ENCODE results near the gene RANBP3L. TPM values are rescaled to one million over a fixed set of nuclear protein-coding genes. Genes with fewer than 3 reads are reported as not detected.
"Not testable (repeated sequence)": the region's sequence is repeated elsewhere in the genome, so short reads cannot be mapped to it uniquely, and the experiment has no call there.

The RANBP3L gene
- total RNA-seq, 1 donor from 2014 or later, result 0.52 TPM

DNA sequence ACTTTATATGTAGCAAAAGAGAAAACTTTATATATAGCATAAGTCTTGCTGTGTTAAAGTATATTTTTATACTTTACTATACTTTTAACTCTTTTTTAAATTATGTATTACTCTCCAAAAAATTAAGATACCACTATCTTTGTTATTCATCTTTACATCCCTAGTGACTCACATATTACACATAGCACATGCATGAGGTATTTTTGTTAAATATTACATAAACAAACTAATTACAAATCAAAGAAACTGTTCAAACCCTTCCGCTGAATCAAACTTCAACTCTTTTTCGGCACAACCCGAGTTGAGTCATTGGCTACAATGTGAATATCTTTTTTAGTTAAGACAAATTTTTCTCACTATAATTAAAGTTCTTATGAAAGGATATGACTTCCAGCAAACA lies 92.0 kb downstream of the RANBP3L start:
- Histone ChIP-seq H3K36me3 (ENCODE audit: control insufficient read depth in 3 of 3, insufficient read depth in 3 of 3, low read length in 3 of 3) (peaks cover 6 to 32% (median 31%) of the 10 kb centered on the region in 3 donors), H3K4me1 (ENCODE audit: control insufficient read depth in 3 of 3, insufficient read depth in 3 of 3, low read length in 3 of 3) (no peaks in the 10 kb centered on the region), H3K27ac (ENCODE audit: low read depth, low read length) (no peak overlapping the region), H3K27me3 (ENCODE audit: control insufficient read depth in 3 of 3, insufficient read depth in 3 of 3, low read length in 3 of 3) (no peaks in the 10 kb centered on the region), H3K9me3 (ENCODE audit: control insufficient read depth in 3 of 3, low read length in 3 of 3) (no peaks in the 10 kb centered on the region), H3K4me3 (ENCODE audit: low read length in 3 of 3) (no peak overlapping the region), H3K9ac (ENCODE audit: low read depth in 1 of 3, low read length in 3 of 3) (no peak overlapping the region)

DNA sequence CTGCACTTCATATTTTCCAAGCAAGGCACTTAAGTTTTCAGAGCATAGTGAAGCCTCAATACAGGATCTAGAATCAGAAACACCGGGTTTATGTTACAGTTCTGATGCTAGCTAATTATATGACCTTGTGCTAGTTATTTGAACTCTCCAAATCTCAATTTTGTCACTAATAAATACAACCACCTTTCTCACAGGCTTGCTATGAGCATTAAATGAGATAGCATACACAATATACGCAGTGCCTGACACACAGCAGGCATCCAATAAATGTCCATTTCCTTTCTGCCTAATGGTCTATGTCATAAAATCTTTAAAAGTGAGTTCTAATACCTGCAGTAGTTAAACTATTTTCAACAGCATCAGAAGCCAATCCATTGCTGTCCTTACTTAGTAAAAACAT lies 92.9 kb downstream of the RANBP3L start:
- Histone ChIP-seq H3K9ac (ENCODE audit: low read depth in 1 of 3, low read length in 3 of 3) (no peak overlapping the region), H3K27ac (ENCODE audit: low read depth, low read length) (no peak overlapping the region), H3K36me3 (ENCODE audit: control insufficient read depth in 3 of 3, insufficient read depth in 3 of 3, low read length in 3 of 3) (peaks cover 6 to 32% (median 29%) of the 10 kb centered on the region in 3 donors), H3K4me3 (ENCODE audit: low read length in 3 of 3) (no peak overlapping the region), H3K27me3 (ENCODE audit: control insufficient read depth in 3 of 3, insufficient read depth in 3 of 3, low read length in 3 of 3) (no peaks in the 10 kb centered on the region), H3K4me1 (ENCODE audit: control insufficient read depth in 3 of 3, insufficient read depth in 3 of 3, low read length in 3 of 3) (no peaks in the 10 kb centered on the region), H3K9me3 (ENCODE audit: control insufficient read depth in 3 of 3, low read length in 3 of 3) (no peaks in the 10 kb centered on the region)

DNA sequence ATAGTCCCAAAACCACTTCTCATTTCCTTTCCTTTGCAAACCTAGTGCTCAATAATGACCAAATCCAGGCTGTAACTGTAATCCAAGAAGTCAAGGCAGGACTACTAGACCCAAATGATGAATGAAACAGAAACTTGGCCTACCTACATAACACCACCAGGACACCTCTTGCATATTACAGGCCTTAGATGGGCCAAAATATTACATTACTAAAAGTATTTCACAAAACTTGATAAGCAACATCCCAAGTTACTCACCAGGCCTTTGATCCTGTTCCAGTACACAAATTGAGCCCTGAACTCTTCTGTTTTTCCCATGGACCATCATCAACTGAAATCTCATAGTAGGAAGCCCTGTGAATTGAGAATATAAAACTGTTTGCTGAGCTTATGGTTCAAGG lies 94.8 kb downstream of the RANBP3L start:
- Histone ChIP-seq H3K27me3 (ENCODE audit: control insufficient read depth in 3 of 3, insufficient read depth in 3 of 3, low read length in 3 of 3) (no peaks in the 10 kb centered on the region), H3K9me3 (ENCODE audit: control insufficient read depth in 3 of 3, low read length in 3 of 3) (no peaks in the 10 kb centered on the region), H3K36me3 (ENCODE audit: control insufficient read depth in 3 of 3, insufficient read depth in 3 of 3, low read length in 3 of 3) (peaks cover 4 to 23% (median 21%) of the 10 kb centered on the region in 3 donors), H3K27ac (ENCODE audit: low read depth, low read length) (no peak overlapping the region), H3K4me1 (ENCODE audit: control insufficient read depth in 3 of 3, insufficient read depth in 3 of 3, low read length in 3 of 3) (no peaks in the 10 kb centered on the region), H3K9ac (ENCODE audit: low read depth in 1 of 3, low read length in 3 of 3) (no peak overlapping the region), H3K4me3 (ENCODE audit: low read length in 3 of 3) (no peak overlapping the region)

DNA sequence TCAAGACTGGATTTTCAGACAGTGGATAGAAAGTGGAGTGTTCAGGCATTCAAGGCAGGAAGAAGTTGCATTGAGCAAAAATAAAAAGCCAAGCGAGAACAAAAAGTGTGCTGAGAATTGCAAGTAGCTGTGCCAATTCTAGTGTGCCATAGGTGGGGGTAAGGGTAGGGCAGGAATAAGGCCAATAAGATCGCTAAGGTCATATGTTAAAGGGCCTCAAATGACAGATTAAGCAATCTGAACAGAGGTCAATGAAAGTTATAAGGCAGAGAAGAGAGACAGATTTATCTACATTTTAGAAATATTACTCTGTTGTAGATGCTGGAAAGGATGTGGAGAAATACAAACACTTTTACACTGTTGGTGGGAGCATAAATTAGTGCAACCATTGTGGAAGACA lies 96.4 kb downstream of the RANBP3L start:
- H3K36me3 ChIP-seq (ENCODE audit: control insufficient read depth in 3 of 3, insufficient read depth in 3 of 3, low read length in 3 of 3), result peaks cover 4 to 25% (median 16%) of the 10 kb centered on the region in 3 donors

DNA sequence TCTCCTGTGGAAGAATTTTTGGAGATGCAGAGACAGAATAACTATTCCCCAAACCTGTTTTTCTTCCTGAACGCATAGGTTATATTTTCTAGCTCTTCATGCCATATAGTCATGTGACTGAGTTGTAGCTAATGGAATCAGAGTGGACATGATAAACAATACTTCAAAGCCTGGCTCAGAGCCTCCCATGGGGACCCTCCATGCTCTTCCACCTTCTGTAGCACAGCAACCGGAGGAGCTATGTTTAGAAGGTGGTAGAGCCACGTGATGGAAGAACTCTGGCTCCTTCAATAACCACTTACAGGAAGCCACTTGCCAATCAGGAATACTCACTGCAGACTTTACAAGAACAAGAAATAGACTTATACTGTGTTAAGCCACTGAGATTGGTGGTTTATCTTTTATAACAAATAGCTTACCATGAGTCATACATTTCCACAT lies 99.2 kb downstream of the RANBP3L start:
- H3K27ac ChIP-seq (ENCODE audit: low read depth, low read length), result no peak overlapping the region
- H3K36me3 ChIP-seq (ENCODE audit: control insufficient read depth in 3 of 3, insufficient read depth in 3 of 3, low read length in 3 of 3), result peaks cover 7 to 34% (median 24%) of the 10 kb centered on the region in 3 donors

More for the DNA sequence above, 96.4 kb downstream of the RANBP3L start:
- Histone ChIP-seq H3K9me3 (ENCODE audit: control insufficient read depth in 3 of 3, low read length in 3 of 3) (no peaks in the 10 kb centered on the region), H3K4me1 (ENCODE audit: control insufficient read depth in 3 of 3, insufficient read depth in 3 of 3, low read length in 3 of 3) (no peaks in the 10 kb centered on the region), H3K27me3 (ENCODE audit: control insufficient read depth in 3 of 3, insufficient read depth in 3 of 3, low read length in 3 of 3) (no peaks in the 10 kb centered on the region), H3K4me3 (ENCODE audit: low read length in 3 of 3) (no peak overlapping the region), H3K27ac (ENCODE audit: low read depth, low read length) (no peak overlapping the region), H3K9ac (ENCODE audit: low read depth in 1 of 3, low read length in 3 of 3) (no peak overlapping the region)

DNA sequence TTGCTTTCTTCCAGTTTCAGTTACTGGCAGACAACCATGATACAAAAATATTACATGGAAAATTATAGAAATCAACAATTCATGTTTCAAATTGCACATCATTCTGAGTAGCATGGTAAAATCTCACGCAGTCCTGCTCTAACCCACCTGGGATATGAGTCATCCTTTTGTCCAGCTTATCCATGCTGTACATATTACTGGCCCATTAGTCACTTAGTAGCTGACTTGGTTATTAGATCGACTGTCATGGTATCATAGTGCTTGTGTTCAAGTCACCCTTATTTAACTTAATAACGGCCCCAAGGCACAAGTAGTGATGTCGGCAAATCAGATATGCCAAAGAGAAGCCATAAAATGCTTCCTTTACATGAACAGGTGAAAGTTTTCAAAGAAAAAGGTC lies 101.2 kb downstream of the RANBP3L start:
- Histone ChIP-seq H3K27me3 (ENCODE audit: control insufficient read depth in 3 of 3, insufficient read depth in 3 of 3, low read length in 3 of 3) (no peaks in the 10 kb centered on the region), H3K36me3 (ENCODE audit: control insufficient read depth in 3 of 3, insufficient read depth in 3 of 3, low read length in 3 of 3) (peaks cover 14 to 39% (median 34%) of the 10 kb centered on the region in 3 donors), H3K4me1 (ENCODE audit: control insufficient read depth in 3 of 3, insufficient read depth in 3 of 3, low read length in 3 of 3) (no peaks in the 10 kb centered on the region), H3K9me3 (ENCODE audit: control insufficient read depth in 3 of 3, low read length in 3 of 3) (no peaks in the 10 kb centered on the region), H3K4me3 (ENCODE audit: low read length in 3 of 3) (no peak overlapping the region), H3K27ac (ENCODE audit: low read depth, low read length) (no peak overlapping the region), H3K9ac (ENCODE audit: low read depth in 1 of 3, low read length in 3 of 3) (no peak overlapping the region)

More for the DNA sequence above, 99.2 kb downstream of the RANBP3L start:
- H3K9me3 ChIP-seq (ENCODE audit: control insufficient read depth in 3 of 3, low read length in 3 of 3), result no peaks in the 10 kb centered on the region
- H3K4me3 ChIP-seq (ENCODE audit: low read length in 3 of 3), result no peak overlapping the region
- no peaks in the 10 kb centered on the region for H3K27me3 ChIP-seq (ENCODE audit: control insufficient read depth in 3 of 3, insufficient read depth in 3 of 3, low read length in 3 of 3)
- no peaks in the 10 kb centered on the region for H3K4me1 ChIP-seq (ENCODE audit: control insufficient read depth in 3 of 3, insufficient read depth in 3 of 3, low read length in 3 of 3)
- H3K9ac ChIP-seq (ENCODE audit: low read depth in 1 of 3, low read length in 3 of 3), result no peak overlapping the region

DNA sequence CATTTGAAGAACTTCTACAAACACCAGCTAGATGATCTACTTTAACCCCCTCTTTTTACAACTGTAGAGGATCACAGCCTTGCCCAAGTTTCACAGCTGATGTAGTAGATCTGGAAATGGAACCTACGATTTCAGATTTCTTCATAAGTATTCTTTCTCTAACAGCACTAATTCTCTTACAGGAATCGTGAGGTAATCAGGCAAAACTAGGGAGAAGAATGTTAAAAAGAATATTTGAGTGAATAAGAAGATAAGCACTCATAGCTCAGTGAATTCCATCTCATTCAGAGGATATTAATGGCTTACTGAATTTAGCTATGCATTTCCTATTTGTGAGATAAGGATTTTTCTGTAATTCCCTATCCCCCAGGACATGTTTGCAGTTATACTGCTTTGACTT lies 102.1 kb downstream of the RANBP3L start:
- no peaks in the 10 kb centered on the region for H3K9me3 ChIP-seq (ENCODE audit: control insufficient read depth in 3 of 3, low read length in 3 of 3)
- H3K36me3 ChIP-seq (ENCODE audit: control insufficient read depth in 3 of 3, insufficient read depth in 3 of 3, low read length in 3 of 3), result peaks cover 12 to 44% (median 42%) of the 10 kb centered on the region in 3 donors
- no peaks in the 10 kb centered on the region for H3K4me1 ChIP-seq (ENCODE audit: control insufficient read depth in 3 of 3, insufficient read depth in 3 of 3, low read length in 3 of 3)

DNA sequence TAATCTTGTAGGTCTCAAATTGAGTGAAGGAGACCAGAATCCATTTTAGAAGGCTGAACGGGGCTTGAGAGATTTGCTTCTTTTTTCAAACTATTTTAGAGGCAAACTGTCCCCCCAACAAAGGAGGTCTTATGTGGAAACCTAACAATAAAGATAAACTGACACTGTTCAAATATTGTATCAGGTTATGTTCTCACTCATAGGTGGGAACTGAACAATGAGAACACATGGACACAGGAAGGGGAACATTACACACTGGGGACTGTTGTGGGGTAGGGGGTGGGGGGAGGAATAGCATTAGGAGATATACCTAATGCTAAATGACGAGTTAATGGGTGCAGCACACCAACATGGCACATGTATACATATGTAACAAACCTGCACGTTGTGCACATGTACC lies 102.9 kb downstream of the RANBP3L start:
- H3K36me3 ChIP-seq (ENCODE audit: control insufficient read depth in 3 of 3, insufficient read depth in 3 of 3, low read length in 3 of 3), result peaks cover 12 to 46% (median 44%) of the 10 kb centered on the region in 3 donors

More for the DNA sequence above, 102.1 kb downstream of the RANBP3L start:
- H3K27me3 ChIP-seq (ENCODE audit: control insufficient read depth in 3 of 3, insufficient read depth in 3 of 3, low read length in 3 of 3), result no peaks in the 10 kb centered on the region
- H3K4me3 ChIP-seq (ENCODE audit: low read length in 3 of 3), result no peak overlapping the region
- H3K27ac ChIP-seq (ENCODE audit: low read depth, low read length), result no peak overlapping the region
- H3K9ac ChIP-seq (ENCODE audit: low read depth in 1 of 3, low read length in 3 of 3), result no peak overlapping the region

More for the DNA sequence above, 102.9 kb downstream of the RANBP3L start:
- not testable (repeated sequence) for H3K27me3 ChIP-seq (ENCODE audit: control insufficient read depth in 3 of 3, insufficient read depth in 3 of 3, low read length in 3 of 3); H3K9me3 ChIP-seq (ENCODE audit: control insufficient read depth in 3 of 3, low read length in 3 of 3); H3K4me3 ChIP-seq (ENCODE audit: low read length in 3 of 3); H3K9ac ChIP-seq (ENCODE audit: low read depth in 1 of 3, low read length in 3 of 3); H3K4me1 ChIP-seq (ENCODE audit: control insufficient read depth in 3 of 3, insufficient read depth in 3 of 3, low read length in 3 of 3); H3K27ac ChIP-seq (ENCODE audit: low read depth, low read length)

Other genes starting within 250 kb of the RANBP3L start
- under 0.01 TPM for gene UGT3A2, start 235.0 kb downstream of the RANBP3L start, total RNA-seq
- 13.0 TPM for gene LMBRD2, start 150.0 kb downstream of the RANBP3L start, total RNA-seq
- 34.4 TPM for gene SKP2, start 149.8 kb downstream of the RANBP3L start, total RNA-seq
- 27.1 TPM for gene NADK2, start 60.0 kb downstream of the RANBP3L start, total RNA-seq